HG02852 (cell line): ENCODE measurements around the gene SMDT1.
"Not testable (repeated sequence)": the region's sequence is repeated elsewhere in the genome, so short reads cannot be mapped to it uniquely, and the experiment has no call there.

Experiments
- ATAC-seq: cut with Tn5 transposase; IDR thresholded peaks from one replicate; pipeline ENCODE4 v1.9.1; 2021; ENCODE audit warnings: mild to moderate bottlenecking, moderate library complexity; ENCODE audit not compliant: unreplicated experiment

Gene SMDT1

DNA sequence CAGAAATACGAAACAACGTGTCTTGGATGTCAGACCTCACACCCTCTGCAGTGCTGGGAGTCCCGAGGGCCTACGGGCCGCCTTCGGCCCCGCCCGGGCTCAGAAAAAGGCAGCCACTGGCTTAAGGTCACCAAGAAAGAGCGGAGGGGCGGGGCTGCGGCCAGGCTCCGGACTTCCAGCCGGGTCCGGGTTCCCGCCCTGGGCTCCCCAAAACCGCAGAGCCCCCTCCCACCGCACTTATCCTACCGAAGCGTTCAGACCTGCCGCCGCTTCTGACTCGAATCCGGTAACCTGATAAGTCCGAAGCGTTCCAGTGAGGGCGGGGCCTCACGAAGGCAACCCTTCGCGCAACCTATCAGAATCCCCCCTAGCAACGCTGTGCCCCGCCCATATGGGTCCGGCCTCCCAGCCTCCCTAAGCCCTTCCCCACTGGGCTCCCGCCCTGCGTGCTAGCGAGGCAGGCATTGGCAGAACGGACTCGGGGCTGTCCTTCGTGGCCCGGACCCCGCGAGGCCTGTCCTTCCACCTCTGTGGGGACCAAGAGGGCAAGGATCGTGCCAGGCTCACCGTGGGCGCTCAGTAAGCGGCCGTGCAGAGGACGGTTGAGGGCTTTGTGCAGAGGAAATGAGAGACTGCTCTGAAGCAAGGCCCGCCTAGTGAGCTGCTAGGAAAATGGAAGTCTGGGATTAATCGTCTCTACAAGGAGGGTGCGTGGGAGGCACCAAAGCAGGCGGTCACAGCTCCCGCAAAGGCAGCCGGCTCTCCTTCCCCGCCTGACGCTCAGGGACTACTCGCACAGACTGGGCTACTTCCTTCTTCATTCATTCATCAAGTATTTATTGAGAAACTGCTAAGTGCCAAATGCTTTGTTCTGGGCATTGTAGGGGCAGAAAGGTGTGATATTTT is 8.7 kb upstream of the SMDT1 start, which contains the start of gene NAGA:
Gene NAGA, minus strand, starts transcription at position 296 of the 906 bp plus-strand sequence. CDS start 515 bp downstream, outside the sequence.
- peak; percentile 89 for ATAC-seq

DNA sequence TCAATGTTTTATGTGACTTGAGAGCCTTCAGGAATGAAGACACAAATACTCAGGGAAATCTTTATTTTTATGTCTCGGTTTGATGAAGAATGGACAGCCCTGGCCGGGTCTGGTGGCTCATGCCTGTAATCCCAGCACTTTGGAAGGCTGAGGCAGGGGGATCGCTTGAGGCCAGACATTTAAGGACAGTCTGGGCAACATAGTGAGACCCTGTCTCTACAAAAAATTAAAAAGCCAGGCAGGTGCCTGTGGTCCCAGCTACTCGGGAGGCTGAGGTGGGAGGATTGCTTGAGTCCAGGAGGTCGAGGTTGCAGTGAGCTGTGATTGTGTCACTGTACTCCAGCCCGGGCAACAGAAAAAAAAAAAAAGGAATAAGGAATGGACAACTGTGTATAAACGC is 8.0 kb upstream of the SMDT1 start:
- not testable (repeated sequence) for ATAC-seq

DNA sequence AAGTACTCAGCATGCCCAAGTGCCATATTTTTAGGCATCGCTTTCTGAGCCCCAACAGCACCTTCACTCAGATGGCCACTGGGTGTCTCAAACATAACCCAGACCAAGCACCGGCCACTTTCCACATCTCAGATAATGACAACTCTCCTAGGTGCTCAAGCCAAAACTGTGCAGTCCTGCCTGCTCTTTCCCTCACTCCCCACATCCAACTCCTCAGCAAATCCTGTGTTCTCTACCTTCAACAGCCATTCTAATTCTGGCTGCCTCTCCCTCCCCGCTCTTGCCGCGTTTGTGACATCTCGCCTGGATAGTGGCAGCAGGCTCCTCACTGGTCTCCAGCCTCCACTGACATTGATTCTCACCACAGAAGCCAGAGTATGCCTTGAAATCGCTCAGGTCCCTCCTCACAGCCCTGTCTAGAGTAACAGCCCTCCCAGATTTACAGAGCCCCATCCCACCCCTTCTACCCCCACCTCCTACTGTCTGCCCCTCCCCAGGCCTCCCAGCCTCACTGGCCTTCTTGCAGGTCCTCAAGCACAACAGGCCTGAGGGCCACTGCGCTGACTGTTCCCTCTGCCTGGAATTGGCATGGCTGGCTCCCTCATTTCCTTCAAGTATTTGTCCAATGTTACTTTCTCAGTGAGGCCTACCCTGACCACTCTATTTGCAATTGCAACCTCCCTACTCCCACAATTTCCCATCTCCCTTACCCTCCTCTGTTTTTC is 6.7 kb upstream of the SMDT1 start:
- no peak for ATAC-seq

DNA sequence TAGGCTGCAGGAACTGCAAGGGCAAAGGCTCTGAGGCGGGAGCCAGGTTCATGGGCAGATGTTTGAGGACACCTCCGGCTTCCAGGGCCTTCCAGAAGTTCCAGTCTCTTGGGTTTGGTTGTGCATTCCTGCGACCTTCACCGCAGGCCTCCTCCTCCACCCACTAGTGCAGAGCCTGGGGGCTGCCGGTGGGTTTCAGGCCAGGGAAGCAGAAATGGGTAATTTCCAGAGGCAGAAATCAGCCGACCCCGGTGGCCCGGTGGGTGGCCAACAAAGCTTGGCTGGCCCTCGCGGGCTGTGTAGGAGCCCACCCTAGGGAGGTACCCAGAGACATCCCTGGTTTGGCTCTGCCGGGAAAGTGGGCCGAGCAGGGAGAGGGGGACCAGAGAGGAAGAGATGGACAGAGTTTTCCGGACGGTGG is 5.9 kb upstream of the SMDT1 start:
- ATAC-seq: no peak

DNA sequence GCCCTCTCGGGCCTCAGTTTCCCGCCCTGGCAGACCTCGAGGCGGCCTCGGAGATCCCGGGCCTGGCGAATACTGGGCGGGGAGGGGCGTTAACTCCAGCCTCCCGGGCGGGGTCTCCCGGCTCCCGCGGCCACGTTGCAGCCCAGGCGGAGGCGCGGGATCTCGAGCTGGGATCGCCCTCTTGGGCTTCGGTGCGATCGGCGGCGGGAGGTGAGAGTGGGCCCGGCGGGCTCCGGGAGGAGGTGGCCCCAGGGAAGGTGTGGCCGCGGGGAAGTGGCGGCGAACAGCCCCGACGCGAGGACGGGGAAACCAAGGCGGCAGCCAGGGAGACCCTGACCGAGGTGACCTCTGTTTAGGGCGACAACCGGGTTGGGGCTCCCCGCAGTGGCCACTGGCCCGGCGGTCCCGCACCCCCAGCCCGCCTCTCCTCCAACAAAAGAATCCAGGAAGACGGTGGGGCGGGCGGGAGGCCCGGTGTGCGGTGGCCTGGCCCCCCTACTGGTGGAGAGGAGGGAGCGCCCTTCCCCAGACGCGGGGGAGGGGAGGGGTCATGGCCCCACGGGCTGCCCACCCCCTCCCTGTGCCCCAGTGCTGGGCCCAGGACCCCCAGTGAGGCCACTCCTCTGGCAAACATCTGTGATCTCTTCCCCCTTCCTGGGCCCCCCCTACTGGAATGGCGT is 5.2 kb upstream of the SMDT1 start, which contains the start of gene PHETA2:
Gene PHETA2, plus strand, starts transcription at position 117 of the 680 bp plus-strand sequence. CDS start 3,046 bp downstream, outside the sequence.
- ATAC-seq: no peak

DNA sequence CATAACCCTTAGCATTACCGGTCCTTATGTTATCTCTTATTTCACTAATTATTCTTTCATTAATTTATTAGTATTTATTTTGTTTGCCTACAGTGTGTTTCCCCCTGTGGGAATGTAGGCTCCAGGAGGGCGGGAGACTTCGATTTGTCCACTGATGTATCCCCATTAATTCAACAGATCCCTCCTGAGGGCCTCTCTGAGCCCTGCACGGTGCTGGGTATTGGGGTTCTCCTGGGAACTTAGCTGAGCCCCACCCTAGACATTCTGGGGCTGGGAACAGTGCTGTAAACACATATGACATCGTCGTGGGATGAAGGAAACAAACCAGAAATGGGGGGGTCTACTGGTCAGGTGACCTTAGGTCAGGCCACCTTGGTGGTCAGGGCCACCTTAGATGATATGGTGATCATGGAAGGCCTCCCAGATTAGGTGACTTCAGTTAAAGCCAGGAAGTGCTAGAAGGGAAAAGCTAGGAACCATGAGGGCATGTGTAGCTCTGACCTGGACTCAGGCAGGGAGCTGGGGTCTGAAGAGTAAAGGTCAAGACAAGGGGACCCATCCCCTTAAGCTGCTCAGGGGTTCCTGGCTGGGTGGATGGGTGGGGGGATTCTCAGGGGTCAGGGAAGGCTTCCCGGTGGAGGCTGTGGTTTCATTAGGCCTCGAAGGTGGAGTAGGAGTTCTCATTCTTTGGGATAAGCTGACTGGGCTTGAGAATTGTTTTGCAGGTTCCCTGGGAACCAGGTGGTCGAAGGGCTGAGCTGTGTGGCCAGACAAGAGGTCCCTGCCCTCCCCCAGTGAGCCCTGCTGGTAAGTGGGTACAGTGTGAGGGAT is 4.4 kb upstream of the SMDT1 start:
- ATAC-seq: no peak

DNA sequence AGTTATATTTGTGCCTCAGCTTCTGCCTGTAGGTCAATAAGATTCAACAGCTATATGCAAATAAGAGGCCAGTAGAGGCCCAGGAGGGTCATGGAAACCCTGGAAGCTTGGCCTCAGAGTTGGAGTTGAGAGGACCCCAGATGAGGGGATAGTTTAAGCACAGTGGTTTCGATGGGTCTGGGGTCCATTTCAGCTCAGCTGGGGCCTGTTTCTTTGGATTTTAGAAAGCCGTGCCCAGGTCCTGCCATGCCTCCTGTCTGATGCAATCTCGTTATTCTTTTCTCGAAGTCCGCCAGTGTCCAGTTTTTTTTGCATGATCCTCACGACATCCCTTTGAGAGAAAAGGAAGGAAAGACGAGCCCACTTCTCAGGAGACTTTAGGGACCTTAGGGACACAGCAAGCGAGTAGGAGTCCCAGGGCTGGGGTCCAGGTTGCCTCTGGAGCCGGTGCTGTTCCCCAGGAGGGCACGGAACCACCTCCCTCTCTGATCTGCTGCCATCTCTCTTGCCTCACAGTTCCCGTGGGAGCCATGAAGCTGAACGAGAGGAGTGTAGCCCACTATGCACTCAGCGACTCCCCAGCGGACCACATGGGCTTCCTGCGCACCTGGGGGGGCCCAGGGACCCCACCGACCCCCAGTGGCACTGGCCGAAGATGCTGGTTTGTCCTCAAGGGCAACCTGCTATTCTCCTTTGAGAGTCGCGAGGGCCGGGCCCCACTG is 2.6 kb upstream of the SMDT1 start:
- no peak for ATAC-seq

DNA sequence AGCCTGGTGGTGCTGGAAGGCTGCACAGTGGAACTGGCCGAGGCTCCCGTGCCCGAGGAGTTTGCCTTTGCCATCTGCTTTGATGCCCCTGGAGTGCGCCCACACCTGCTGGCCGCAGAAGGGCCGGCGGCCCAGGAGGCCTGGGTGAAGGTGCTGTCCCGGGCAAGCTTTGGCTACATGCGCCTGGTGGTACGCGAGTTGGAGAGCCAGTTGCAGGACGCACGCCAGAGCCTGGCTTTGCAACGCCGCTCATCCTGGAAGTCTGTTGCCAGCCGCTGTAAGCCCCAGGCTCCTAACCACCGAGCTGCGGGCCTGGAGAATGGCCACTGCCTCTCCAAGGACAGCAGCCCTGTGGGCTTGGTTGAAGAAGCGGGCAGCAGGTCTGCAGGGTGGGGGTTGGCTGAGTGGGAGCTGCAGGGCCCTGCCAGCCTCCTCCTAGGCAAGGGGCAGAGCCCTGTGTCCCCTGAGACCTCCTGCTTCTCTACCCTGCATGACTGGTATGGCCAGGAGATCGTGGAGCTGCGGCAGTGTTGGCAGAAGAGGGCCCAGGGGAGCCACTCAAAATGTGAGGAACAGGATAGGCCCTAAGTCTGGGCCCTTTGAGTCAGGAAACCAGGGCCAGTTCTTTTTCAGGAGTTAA is 1.9 kb upstream of the SMDT1 start:
- ATAC-seq: no peak

DNA sequence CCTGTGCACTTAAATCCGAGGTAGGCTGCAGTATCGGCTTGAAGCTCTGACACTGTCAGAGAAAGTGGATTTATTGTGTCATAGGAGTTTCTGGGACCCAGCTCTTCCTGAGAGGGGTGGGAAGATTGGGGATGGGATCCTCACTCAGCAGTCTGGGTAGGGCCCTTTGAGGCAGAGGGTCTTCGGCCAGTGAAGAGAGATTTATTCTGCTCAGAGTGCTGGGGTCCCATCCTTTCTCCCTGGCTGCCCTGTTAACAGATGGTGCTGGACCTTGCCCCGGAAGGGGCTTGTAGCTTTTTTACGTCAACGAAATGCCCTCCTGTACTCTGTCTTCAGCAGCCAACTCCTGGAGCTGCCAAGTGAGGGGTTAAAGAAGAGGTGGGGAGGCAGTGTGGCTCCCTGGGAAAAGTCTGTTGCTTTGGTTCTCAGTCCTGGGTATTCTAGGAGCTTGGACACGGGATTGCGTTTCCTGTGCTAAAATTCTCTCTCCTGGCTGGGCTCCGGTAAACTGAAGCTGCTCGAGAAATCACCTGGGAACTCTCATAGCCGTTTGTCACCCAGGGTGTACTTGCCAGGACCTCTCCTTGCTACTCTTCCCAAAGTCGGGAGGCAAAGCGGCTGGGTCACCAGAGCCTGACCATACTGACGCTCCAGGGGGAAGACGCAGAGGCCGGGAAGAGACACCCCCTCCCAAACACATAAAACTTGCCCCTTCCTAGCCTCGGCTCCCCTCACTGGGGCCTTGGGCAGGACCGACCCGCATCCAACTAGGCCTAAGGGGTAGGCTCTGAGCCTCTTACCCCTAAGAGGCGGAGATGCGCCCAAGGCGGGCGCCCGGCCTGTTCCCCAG is 806 bp upstream of the SMDT1 start:
- ATAC-seq: peak; percentile 4

DNA sequence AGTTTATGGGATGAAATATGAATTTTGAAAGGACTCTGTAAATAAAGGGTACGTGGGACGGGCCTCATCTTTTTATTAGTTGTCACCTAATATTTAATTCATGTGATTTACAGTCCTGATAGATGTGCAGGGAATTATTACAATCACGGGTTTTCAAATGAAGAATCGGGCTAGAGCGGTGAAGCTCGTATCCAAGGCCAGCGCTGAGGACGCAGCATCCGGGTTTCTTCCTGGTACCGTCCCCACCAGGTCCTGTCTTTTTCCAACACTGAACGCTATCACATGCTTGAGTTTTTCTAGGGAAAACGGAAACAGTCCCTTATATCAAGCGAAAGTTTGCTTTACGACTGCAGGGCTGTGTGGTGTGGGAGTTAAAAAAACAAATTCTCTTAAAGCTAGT is 787 bp downstream of the SMDT1 start:
- ATAC-seq: no peak

DNA sequence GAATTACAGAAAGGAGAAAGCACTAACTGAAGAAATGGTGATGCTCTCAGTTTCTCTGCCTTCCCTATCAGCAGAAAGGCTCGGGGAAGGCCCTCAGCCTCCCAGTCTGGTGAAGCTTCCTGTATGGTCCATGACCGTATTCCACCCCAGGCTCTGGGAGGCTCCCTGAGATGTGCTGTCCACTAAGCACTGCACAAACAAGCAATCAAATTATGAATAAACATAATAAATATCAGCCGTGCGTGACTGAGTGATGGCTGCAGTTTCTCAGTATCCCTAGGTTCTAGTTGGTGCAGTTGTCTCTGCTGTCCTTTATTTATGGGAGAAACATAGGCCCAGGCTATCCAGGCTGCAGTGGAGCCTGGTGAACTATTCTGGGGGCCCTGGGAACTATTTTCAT is 3.6 kb downstream of the SMDT1 start:
- no peak for ATAC-seq

DNA sequence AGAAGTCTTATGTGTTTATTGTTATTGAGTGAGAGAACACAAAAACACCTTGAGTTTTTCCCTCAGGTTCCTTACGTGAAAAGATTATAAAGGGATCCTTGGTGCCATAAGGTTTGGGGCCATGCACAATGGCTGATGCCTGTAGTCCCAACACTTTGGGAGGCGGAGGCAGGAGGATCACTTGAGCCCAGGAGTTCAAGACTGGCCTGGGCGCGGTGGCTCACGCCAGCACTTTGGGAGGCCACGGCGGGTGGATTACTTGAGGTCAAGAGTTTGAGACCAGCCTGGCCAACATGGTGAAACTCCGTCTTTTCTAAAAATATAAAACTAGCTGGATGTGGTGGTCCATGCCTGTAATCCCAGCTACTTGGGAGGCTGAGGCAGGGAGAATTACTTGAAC is 5.4 kb downstream of the SMDT1 start:
- no peak for ATAC-seq

DNA sequence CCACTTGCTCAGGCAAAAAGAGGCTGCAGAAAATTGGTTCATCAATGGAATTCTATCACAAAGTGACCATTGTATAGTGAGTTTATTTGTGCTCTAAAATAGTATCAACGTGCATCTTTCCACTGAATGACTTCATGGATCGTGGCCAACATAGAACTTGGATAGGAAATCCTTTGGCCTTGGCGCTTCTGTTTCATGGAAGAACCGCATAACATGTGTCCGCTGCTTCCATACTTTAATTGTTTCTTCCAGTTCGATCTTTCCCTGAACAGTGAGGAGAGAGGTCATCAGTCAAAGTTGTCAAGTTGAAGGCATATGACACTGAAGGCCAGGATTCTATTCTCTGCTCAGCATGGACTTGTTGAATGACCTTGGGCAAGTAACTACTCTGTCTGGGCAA is 6.6 kb downstream of the SMDT1 start:
- no peak for ATAC-seq

DNA sequence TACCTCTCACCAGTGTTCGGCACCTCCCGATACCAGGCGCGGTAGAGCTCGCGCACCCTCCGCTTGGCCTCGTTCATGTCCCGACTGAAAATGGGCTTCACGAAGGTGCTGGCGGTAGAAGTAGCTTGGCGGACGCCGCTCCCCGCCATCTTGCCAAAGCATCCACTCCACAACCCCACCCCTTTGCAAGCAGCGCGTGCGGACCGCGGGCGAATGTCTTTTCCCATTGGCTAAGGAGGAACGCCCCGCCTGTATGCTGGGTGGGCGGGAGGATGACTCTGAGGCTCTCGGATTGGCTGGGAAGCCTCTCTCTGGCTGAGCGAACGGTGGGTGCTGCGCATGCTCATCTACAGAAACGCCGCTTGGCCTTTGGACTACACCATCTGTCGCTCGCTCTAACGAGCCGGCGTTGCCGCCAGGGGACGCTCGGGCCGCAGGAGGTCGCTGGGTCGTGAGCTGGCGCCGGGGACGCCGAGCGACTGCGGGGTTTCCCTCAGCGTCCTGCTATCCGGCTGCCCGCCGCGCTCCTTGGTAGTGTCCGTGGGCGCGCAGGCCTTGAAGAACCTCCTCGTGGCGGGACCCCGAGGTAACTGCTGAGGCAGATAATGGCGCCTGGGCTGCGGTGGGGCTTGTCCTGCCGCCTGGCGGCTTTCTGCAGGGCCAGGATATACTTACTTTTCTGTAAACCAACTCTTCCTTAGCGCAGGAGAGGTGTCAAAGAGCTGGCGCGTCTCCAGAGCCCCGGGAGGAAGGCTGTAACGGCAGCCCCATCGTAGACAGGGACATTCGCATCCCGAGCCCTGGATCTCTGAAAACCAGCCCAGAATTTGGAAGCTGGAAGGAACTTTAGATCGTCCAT is 11.3 kb downstream of the SMDT1 start, which contains the start of gene NDUFA6:
Gene NDUFA6, minus strand, starts transcription at position 177 of the 859 bp plus-strand sequence. Its CDS starts 28 bp downstream, at position 149.
- ATAC-seq: peak; percentile 89

DNA sequence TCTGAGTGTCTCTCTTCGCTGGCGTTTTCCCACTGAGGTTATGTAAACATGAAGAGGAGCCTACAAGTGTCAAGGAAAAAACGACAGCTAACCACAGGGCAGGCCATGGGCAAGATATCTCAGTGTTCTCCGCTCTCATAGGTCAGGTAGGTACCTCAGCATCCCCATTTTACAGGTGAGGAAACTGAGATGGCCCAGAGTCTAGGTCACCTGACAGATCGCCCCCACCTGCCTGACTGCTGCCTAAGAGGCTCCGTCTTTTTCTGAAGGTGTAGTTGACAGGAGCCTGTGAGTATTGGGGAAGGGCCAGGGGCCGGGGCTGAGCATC is 11.9 kb downstream of the SMDT1 start:
- no peak for ATAC-seq

DNA sequence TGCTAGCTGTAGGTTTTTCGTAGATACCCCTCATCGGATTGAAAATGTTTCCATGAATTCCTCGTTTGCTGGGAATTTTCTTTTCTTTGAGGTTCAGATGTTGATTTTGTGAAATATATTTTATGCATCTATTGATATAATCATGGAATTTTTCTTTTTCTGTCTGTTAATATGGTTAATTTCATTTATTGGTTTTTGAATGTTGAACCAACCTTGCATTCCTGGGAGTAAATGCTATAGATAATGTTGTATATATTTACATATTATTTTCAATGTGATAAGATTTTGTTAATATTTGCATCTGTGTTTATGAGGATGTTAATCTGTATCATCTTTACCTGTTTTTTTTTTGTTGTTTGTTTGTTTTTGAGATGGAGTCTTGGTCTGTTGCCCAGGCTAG is 21.7 kb downstream of the SMDT1 start:
- ATAC-seq: no peak

DNA sequence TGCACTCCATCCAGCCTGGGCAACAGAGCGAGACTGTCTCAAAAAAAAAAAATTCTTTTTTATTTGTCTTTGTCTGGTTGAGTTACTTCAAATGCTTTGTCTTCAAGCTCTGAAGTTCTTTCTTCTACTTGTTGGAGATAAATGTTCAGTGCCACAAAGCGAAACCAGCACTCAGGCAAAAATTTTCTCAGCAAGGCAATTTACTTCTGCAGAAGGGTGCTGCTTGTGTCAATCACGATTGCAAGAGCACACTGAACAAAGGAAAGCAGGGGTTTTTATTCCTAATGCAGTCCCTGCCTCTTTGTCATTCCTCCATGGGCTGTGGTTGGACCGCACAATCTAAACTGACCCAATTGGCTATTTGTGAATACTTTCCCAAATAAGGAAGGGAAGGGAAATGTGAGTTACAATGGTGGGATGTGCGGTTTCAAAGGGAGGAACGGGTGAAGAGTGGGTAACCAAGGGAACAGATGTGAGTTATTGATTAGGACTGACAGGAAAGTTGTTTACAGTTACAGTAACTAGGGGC is 24.9 kb downstream of the SMDT1 start:
- ATAC-seq: not testable (repeated sequence)
